Spleen (tissue), 11 donors: ENCODE data around the gene WDR6. TPM values are rescaled to one million over a fixed set of nuclear protein-coding genes. Genes with fewer than 3 reads are reported as not detected.

ENCODE experiments used
- DNase-seq: peaks from one replicate; pipeline ENCODE4 v3.0.0-alpha.2; 2020
- H3K27ac ChIP-seq, 8 donors: fragments of 200-600 bp; sonication (generic) in 7 of 8; 1 replicate in 4 of 8; 2 replicates in 4 of 8; pipeline versions ENCODE4 v1.5.0 to v1.8.0; 2016 to 2021; ENCODE audit warnings: inconsistent platforms in 4 of 8, mild to moderate bottlenecking in 4 of 8, moderate library complexity in 1 of 8
- H3K27me3 ChIP-seq, 7 donors: fragments of 200-600 bp; sonication (generic) in 6 of 7; replicated peaks in 1 of 7; 1 replicate in 4 of 7; 2 replicates in 3 of 7; pipeline versions ENCODE4 v1.5.0 to v1.8.0; 2016 to 2021; ENCODE audit warnings: inconsistent platforms in 3 of 7, mild to moderate bottlenecking in 1 of 7
- H3K36me3 ChIP-seq, 6 donors: fragments of 200-600 bp; sonication (generic) in 5 of 6; 1 replicate in 4 of 6; 2 replicates in 2 of 6; pipeline versions ENCODE4 v1.5.0 to v1.8.0; 2016 to 2021; ENCODE audit warnings: inconsistent platforms in 2 of 6
- H3K4me1 ChIP-seq, 6 donors: fragments of 200-600 bp; sonication (generic) in 5 of 6; 1 replicate in 3 of 6; 2 replicates in 3 of 6; pipeline versions ENCODE4 v1.5.0 to v1.8.0; 2016 to 2021; ENCODE audit warnings: inconsistent platforms in 3 of 6
- H3K4me3 ChIP-seq, 8 donors: fragments of 200-600 bp; sonication (generic) in 7 of 8; 1 replicate in 4 of 8; 2 replicates in 4 of 8; pipeline versions ENCODE4 v1.5.0 to v1.8.0; 2016 to 2021; ENCODE audit warnings: inconsistent platforms in 4 of 8, mild to moderate bottlenecking in 4 of 8, moderate library complexity in 2 of 8
- H3K9me3 ChIP-seq, 8 donors: fragments of 200-600 bp; sonication (generic) in 7 of 8; 1 replicate in 4 of 8; 2 replicates in 4 of 8; pipeline versions ENCODE4 v1.5.0 to v1.8.0; 2016 to 2021; ENCODE audit warnings: inconsistent platforms in 4 of 8
- CTCF ChIP-seq, 11 experiments: fragments of 200-600 bp in 7 of 11; fragments of 450-650 bp in 4 of 11; sonication (generic) in 4 of 11; IDR thresholded peaks in 8 of 11; conservative IDR thresholded peaks in 3 of 11; 1 replicate in 7 of 11; 2 replicates in 4 of 11; pipeline versions ENCODE4 v1.4.0 to v1.8.0; 2016 to 2021; ENCODE audit warnings: antibody characterized with exemption in 11 of 11, inconsistent platforms in 4 of 11, mild to moderate bottlenecking in 1 of 11
- POLR2A ChIP-seq, 3 donors: fragments of 450-650 bp; IDR thresholded peaks; one replicate each; pipeline ENCODE4 v1.5.1; 2017; ENCODE audit warnings: antibody characterized with exemption in 3 of 3, mild to moderate bottlenecking in 1 of 3
- POLR2AphosphoS5 ChIP-seq, 3 donors: sonication (generic); formaldehyde crosslinking; IDR thresholded peaks; one replicate each; pipeline ENCODE4 v1.5.1; 2017; ENCODE audit warnings: antibody characterized with exemption in 3 of 3
- WGBS, 5 donors: extraction: QIAGEN DNeasy Blood & Tissue Kit in 3 of 5; methylation state at CpG; one replicate each; pipeline versions ENCODE4 v1.1.5 to v1.1.7; 2013 to 2018; 5-methylcytosine and 5-hydroxymethylcytosine counted together
- intact Hi-C: fragments of 100-400 bp; cut with DNase I; formaldehyde crosslinking; loops from one replicate; pipeline ENCODE4 v1.15.0; 2023; ENCODE audit warnings: low total_unique reads
- polyA plus RNA-seq, 3 donors: library from polyadenylated mRNA; stranded (reverse); fragments of 200-250 nt; gene quantifications; one replicate each; pipeline ENCODE4 v1.2.1, GENCODE V29; 2013
- total RNA-seq, 7 donors: library from RNA; depleted of rRNA in 3 of 7; stranded (reverse); fragments of >200 nt in 3 of 7; fragmentation: NEBNext Ultra II Directional in 4 of 7; extraction: Animal tissue kit (Norgen Biotek cat#: 25700) in 4 of 7; gene quantifications; one replicate each; pipeline versions ENCODE4 v1.1.0 to v1.2.1, GENCODE V29; 2016 to 2021
- donor health status: healthy with polysubstance abuse.
- donor health status: DM: no; HTN: no; CAD: no; lungs with moderate emphysema.
- donor health status: DM: no; HTN: no; CAD: no.
- donor health status: Bipolar disorder and iron deficiency.
- donor health status: healthy.
- donor health status: DM: no; HTN: no; CAD: no.
- donor health status: DM: yes; HTN: yes; CAD: no.

WDR6 gene
- total and polyA plus RNA-seq, 10 donors = 96.9 to 171 (median 142) TPM

GRCh38 chr3:49021813-49022687 lies 14.9 kb downstream of the WDR6 start, which contains the start of gene NDUFAF3:
TSS of gene NDUFAF3 (plus strand) at chr3:49022121. CDS start at chr3:49022145, 24 bp downstream.
- intact Hi-C loops = loop anchor here (10.0 kb wide), 1 partner anchor 83 kb away; the partner anchor contains the start of gene QARS1
- peak; percentile 99 for DNase-seq
- Histone ChIP-seq H3K4me1 (peaks cover 32 to 88% (median 66%) of the 10 kb centered on the region in 6 donors), H3K4me3 (peak within 1 kb of the TSS; percentile 67 to 96 (median 88)), H3K36me3 (peaks cover 0 to 45% (median 36%) of the 10 kb centered on the region in 6 donors), H3K27ac (peak within 1 kb of the TSS; percentile 98 to 100 (median 100)), H3K27me3 (no peaks in the 10 kb centered on the region), H3K9me3 (no peaks in the 10 kb centered on the region)
- 1 to 6% (median 1%) methylated on average over 10 to 83 of the region's 83 CpGs for WGBS, 5 donors
- TF ChIP-seq POLR2AphosphoS5 (IDR thresholded peaks at IDR 0.05) (peak; percentile 88 to 94 (median 91)), CTCF (IDR thresholded peaks at IDR 0.05 in 8 of 11, conservative IDR thresholded peaks at IDR 0.05 in 3 of 11) (peak; percentile 94 to 100 (median 99)), POLR2A (IDR thresholded peaks at IDR 0.05) (peak in 2 of 3 donors; percentile 68 to 77)

- TF ChIP-seq POLR2A (IDR thresholded peaks at IDR 0.05) (no peak), CTCF (IDR thresholded peaks at IDR 0.05 in 8 of 11, conservative IDR thresholded peaks at IDR 0.05 in 3 of 11) (no peak), POLR2AphosphoS5 (IDR thresholded peaks at IDR 0.05) (no peak)
- intact Hi-C loops = loop anchor here (10.0 kb wide), 1 partner anchor 82 kb away; the partner anchor contains the start of gene QARS1
- H3K27ac ChIP-seq = peak overlapping the region; percentile 98 to 100 (median 100)
- 18 to 33% (median 26%) methylated on average over 10 to 12 of the region's 12 CpGs for WGBS, 5 donors
- H3K4me3 ChIP-seq = peak overlapping the region; percentile 67 to 96 (median 88)
- H3K27me3 ChIP-seq = no peaks in the 10 kb centered on the region
- H3K9me3 ChIP-seq = no peaks in the 10 kb centered on the region
- no peak for DNase-seq
- H3K4me1 ChIP-seq = peaks cover 26 to 88% (median 64%) of the 10 kb centered on the region in 6 donors
- H3K36me3 ChIP-seq = peaks cover 0 to 51% (median 39%) of the 10 kb centered on the region in 6 donors
Observed at GRCh38 chr3:49022688-49023171, 15.5 kb downstream of the WDR6 start.

- DNase-seq = no peak
- Histone ChIP-seq H3K27ac (no peak overlapping the region), H3K36me3 (peaks cover 0 to 52% (median 39%) of the 10 kb centered on the region in 6 donors), H3K4me1 (peaks cover 31 to 88% (median 68%) of the 10 kb centered on the region in 6 donors), H3K27me3 (no peaks in the 10 kb centered on the region), H3K4me3 (no peak overlapping the region), H3K9me3 (no peaks in the 10 kb centered on the region)
- intact Hi-C loops = loop anchor here (10.0 kb wide), 1 partner anchor 81 kb away; the partner anchor contains the start of gene QARS1
- TF ChIP-seq POLR2A (IDR thresholded peaks at IDR 0.05) = no peak
- TF ChIP-seq CTCF (IDR thresholded peaks at IDR 0.05 in 8 of 11, conservative IDR thresholded peaks at IDR 0.05 in 3 of 11) = no peak
- no peak for TF ChIP-seq POLR2AphosphoS5 (IDR thresholded peaks at IDR 0.05)
- WGBS, 5 donors = 82 to 95% (median 94%) methylated on average over 4 of the region's 4 CpGs
Observed at GRCh38 chr3:49023775-49024174, 16.6 kb downstream of the WDR6 start.
